Upper lobe of left lung (tissue), 4 donors: ENCODE results near the gene TOMM40L.

Source experiments
- POLR2A ChIP-seq, 4 donors: fragments of 450-650 bp; IDR thresholded peaks; one replicate each; pipeline ENCODE4 v1.5.1; 2016 to 2017; ENCODE audit warnings: antibody characterized with exemption in 4 of 4, mild to moderate bottlenecking in 2 of 4
- POLR2AphosphoS5 ChIP-seq, 2 donors: sonication (generic); formaldehyde crosslinking; IDR thresholded peaks; one replicate each; pipeline ENCODE4 v1.5.1; 2017; ENCODE audit warnings: antibody characterized with exemption in 2 of 2
- TF ChIP-seq, protein P1 (sequence below), 6 experiments: fragments of 450-650 bp in 4 of 6; fragments of 200-600 bp in 2 of 6; sonication (generic) in 2 of 6; IDR thresholded peaks; one replicate each; pipeline ENCODE4 v1.5.1; 2016 to 2019; ENCODE audit warnings: antibody characterized with exemption in 6 of 6

DNA sequence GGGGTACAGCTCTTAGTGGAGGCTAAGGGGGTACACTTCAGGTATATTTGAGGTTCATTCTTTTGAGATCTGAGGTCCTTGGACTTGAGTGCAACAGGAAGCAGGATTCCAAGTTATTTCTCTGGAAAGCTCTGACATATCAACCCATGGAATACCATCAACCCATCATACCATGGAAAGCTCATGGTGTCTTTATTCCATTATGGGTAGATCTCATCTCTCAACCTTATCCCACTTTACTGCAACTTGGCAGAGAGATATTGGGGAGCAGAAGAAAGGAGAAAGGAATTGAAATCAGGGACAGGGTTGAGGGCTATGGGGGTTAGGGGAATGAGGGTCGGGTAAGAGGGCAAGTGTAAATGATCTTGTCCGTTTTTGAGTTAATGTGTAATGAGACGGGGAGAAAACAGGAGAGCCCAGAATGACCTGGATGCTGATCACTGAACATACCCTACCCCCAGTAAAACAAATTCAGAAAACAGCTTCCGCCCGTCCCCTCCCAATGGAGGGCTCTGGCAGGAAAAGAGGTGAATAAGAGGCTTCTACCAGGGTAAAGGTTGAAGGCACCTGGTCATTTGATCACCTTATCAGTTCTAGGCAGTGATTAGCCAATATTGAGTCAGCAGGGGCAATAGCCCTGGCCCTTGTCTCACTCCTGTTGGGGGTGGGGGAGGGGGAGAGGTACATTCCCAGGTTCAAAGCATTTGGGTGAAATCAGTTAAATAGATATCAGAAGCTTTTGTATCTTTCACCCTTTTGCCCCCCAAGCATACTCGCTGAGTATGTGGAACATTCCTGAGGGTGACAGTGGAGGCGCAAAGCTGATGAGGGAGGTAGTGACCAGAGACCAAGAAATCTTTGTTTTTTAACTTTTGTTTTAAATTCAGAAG, 1.8 kb upstream of the TOMM40L start:
- no peak for TF ChIP-seq POLR2A (IDR thresholded peaks at IDR 0.05)
- TF ChIP-seq, protein P1, sequence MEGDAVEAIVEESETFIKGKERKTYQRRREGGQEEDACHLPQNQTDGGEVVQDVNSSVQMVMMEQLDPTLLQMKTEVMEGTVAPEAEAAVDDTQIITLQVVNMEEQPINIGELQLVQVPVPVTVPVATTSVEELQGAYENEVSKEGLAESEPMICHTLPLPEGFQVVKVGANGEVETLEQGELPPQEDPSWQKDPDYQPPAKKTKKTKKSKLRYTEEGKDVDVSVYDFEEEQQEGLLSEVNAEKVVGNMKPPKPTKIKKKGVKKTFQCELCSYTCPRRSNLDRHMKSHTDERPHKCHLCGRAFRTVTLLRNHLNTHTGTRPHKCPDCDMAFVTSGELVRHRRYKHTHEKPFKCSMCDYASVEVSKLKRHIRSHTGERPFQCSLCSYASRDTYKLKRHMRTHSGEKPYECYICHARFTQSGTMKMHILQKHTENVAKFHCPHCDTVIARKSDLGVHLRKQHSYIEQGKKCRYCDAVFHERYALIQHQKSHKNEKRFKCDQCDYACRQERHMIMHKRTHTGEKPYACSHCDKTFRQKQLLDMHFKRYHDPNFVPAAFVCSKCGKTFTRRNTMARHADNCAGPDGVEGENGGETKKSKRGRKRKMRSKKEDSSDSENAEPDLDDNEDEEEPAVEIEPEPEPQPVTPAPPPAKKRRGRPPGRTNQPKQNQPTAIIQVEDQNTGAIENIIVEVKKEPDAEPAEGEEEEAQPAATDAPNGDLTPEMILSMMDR (IDR thresholded peaks at IDR 0.05), result no peak
- TF ChIP-seq POLR2AphosphoS5 (IDR thresholded peaks at IDR 0.05), result no peak
